Immature natural killer cell (primary cell): ENCODE results near the gene GRSF1. TPM values are rescaled to one million over a fixed set of nuclear protein-coding genes. Genes with fewer than 3 reads are reported as not detected.

Source experiments
- DNase-seq, 3 donors: peaks; one replicate each; pipeline ENCODE4 v3.0.0; 2022; ENCODE audit warnings: mixed read lengths in 1 of 3
- H3K27ac Mint-ChIP-seq, 6 donors: one replicate each; pipeline ENCODE4 v1.8.0; 2020; ENCODE audit warnings: mixed read lengths in 6 of 6, mild to moderate bottlenecking in 5 of 6, inconsistent platforms in 4 of 6, moderate library complexity in 3 of 6
- H3K27me3 Mint-ChIP-seq, 3 donors: one replicate each; pipeline ENCODE4 v1.8.0; 2020 to 2021; ENCODE audit warnings: low read depth in 3 of 3, mild to moderate bottlenecking in 3 of 3, mixed read lengths in 3 of 3, moderate library complexity in 3 of 3, inconsistent platforms in 1 of 3
- H3K36me3 Mint-ChIP-seq, 3 donors: one replicate each; pipeline ENCODE4 v1.8.0; 2020; ENCODE audit warnings: mixed read lengths in 3 of 3, inconsistent platforms in 2 of 3, mild to moderate bottlenecking in 2 of 3
- H3K4me1 Mint-ChIP-seq, 2 donors: one replicate each; pipeline ENCODE4 v1.8.0; 2020; ENCODE audit warnings: inconsistent platforms in 2 of 2, mild to moderate bottlenecking in 2 of 2, mixed read lengths in 2 of 2, moderate library complexity in 1 of 2
- H3K4me3 Mint-ChIP-seq, 5 donors: one replicate each; pipeline ENCODE4 v1.8.0; 2020; ENCODE audit warnings: mild to moderate bottlenecking in 5 of 5, mixed read lengths in 5 of 5, inconsistent platforms in 3 of 5, moderate library complexity in 3 of 5
- H3K9me3 Mint-ChIP-seq, 6 donors: one replicate each; pipeline ENCODE4 v1.8.0; 2020; ENCODE audit warnings: mild to moderate bottlenecking in 6 of 6, mixed read lengths in 6 of 6, inconsistent platforms in 4 of 6, moderate library complexity in 3 of 6
- polyA plus RNA-seq, 3 donors: library from polyadenylated mRNA; unstranded; fragments of 300-500 nt; fragmentation: Illumina TruSeq; gene quantifications; one replicate each; pipeline ENCODE4 v1.2.3, GENCODE V29; 2021

Gene GRSF1
- 10 to 100 TPM; 58.7 to 78.9 (median 61.2) TPM for polyA plus RNA-seq

GRCh38 chr4:70839589-70840093 is at the start of gene GRSF1:
GRSF1 (minus strand) TSS chr4:70839890; CDS start chr4:70839827, 63 bp downstream.
- Mint-ChIP-seq H3K4me3 (peak within 1 kb of the TSS; percentile 93 to 98 (median 96)), H3K9me3 (no peaks in the 10 kb centered on the region), H3K4me1 (peaks cover 27 to 33% of the 10 kb centered on the region in 2 donors), H3K27ac (peak within 1 kb of the TSS; percentile 94 to 98 (median 95)), H3K27me3 (peaks cover 4 to 12% (median 4%) of the 10 kb centered on the region in 3 donors), H3K36me3 (peaks cover 3 to 4% (median 4%) of the 10 kb centered on the region in 3 donors)
- DNase-seq = peak; percentile 92 to 95 (median 94)

GRCh38 chr4:70885174-70885573 is 45.5 kb upstream of the GRSF1 start:
- Mint-ChIP-seq H3K9me3 (no peaks in the 10 kb centered on the region), H3K4me1 (no peaks in the 10 kb centered on the region), H3K4me3 (no peak overlapping the region), H3K27ac (no peak overlapping the region), H3K27me3 (peaks cover 0 to 12% (median 2%) of the 10 kb centered on the region in 3 donors), H3K36me3 (no peaks in the 10 kb centered on the region)
- DNase-seq = no peak

GRCh38 chr4:70880739-70881138 is 41.0 kb upstream of the GRSF1 start:
- H3K36me3 Mint-ChIP-seq = no peaks in the 10 kb centered on the region
- H3K4me3 Mint-ChIP-seq = no peak overlapping the region
- H3K9me3 Mint-ChIP-seq = no peaks in the 10 kb centered on the region
- H3K27me3 Mint-ChIP-seq = peaks cover 0 to 3% (median 2%) of the 10 kb centered on the region in 3 donors
- no peaks in the 10 kb centered on the region for H3K4me1 Mint-ChIP-seq
- no peak overlapping the region for H3K27ac Mint-ChIP-seq
- no peak for DNase-seq

GRCh38 chr4:70877556-70877955 is 37.9 kb upstream of the GRSF1 start:
- H3K4me1 Mint-ChIP-seq = no peaks in the 10 kb centered on the region
- H3K9me3 Mint-ChIP-seq = no peaks in the 10 kb centered on the region
- H3K27ac Mint-ChIP-seq = no peak overlapping the region
- no peaks in the 10 kb centered on the region for H3K27me3 Mint-ChIP-seq
- DNase-seq = no peak
- H3K4me3 Mint-ChIP-seq = no peak overlapping the region
- H3K36me3 Mint-ChIP-seq = no peaks in the 10 kb centered on the region

- Mint-ChIP-seq H3K27me3 (no peaks in the 10 kb centered on the region), H3K36me3 (no peaks in the 10 kb centered on the region), H3K4me1 (no peaks in the 10 kb centered on the region), H3K9me3 (no peaks in the 10 kb centered on the region), H3K27ac (no peak overlapping the region), H3K4me3 (no peak overlapping the region)
- DNase-seq = no peak
Observed at GRCh38 chr4:70874268-70875156, 34.8 kb upstream of the GRSF1 start.

- H3K27ac Mint-ChIP-seq = no peak overlapping the region
- H3K36me3 Mint-ChIP-seq = no peaks in the 10 kb centered on the region
- H3K9me3 Mint-ChIP-seq = no peaks in the 10 kb centered on the region
- no peak for DNase-seq
- H3K27me3 Mint-ChIP-seq = no peaks in the 10 kb centered on the region
- no peak overlapping the region for H3K4me3 Mint-ChIP-seq
- H3K4me1 Mint-ChIP-seq = no peaks in the 10 kb centered on the region
Observed at GRCh38 chr4:70873216-70873615, 33.5 kb upstream of the GRSF1 start.

GRCh38 chr4:70868778-70869177 is 29.1 kb upstream of the GRSF1 start:
- no peaks in the 10 kb centered on the region for H3K9me3 Mint-ChIP-seq
- no peak overlapping the region for H3K27ac Mint-ChIP-seq
- H3K4me1 Mint-ChIP-seq = no peaks in the 10 kb centered on the region
- DNase-seq = no peak
- no peaks in the 10 kb centered on the region for H3K36me3 Mint-ChIP-seq
- H3K27me3 Mint-ChIP-seq = no peaks in the 10 kb centered on the region
- no peak overlapping the region for H3K4me3 Mint-ChIP-seq

GRCh38 chr4:70863099-70863790 is 23.6 kb upstream of the GRSF1 start:
- no peak overlapping the region for H3K27ac Mint-ChIP-seq
- DNase-seq = no peak
- H3K4me1 Mint-ChIP-seq = no peaks in the 10 kb centered on the region
- no peak overlapping the region for H3K4me3 Mint-ChIP-seq
- H3K36me3 Mint-ChIP-seq = no peaks in the 10 kb centered on the region
- peaks cover 0 to 2% (median 0%) of the 10 kb centered on the region in 3 donors for H3K27me3 Mint-ChIP-seq
- H3K9me3 Mint-ChIP-seq = no peaks in the 10 kb centered on the region

- H3K4me3 Mint-ChIP-seq = no peak overlapping the region
- no peak for DNase-seq
- no peaks in the 10 kb centered on the region for H3K9me3 Mint-ChIP-seq
- no peaks in the 10 kb centered on the region for H3K36me3 Mint-ChIP-seq
- H3K27ac Mint-ChIP-seq = no peak overlapping the region
- no peaks in the 10 kb centered on the region for H3K4me1 Mint-ChIP-seq
- H3K27me3 Mint-ChIP-seq = peaks cover 0 to 2% (median 0%) of the 10 kb centered on the region in 3 donors
Observed at GRCh38 chr4:70859066-70859465, 19.4 kb upstream of the GRSF1 start.

GRCh38 chr4:70858454-70858853 is 18.8 kb upstream of the GRSF1 start:
- Mint-ChIP-seq H3K4me3 (no peak overlapping the region), H3K4me1 (no peaks in the 10 kb centered on the region), H3K36me3 (no peaks in the 10 kb centered on the region), H3K27ac (no peak overlapping the region), H3K27me3 (peaks cover 0 to 2% (median 2%) of the 10 kb centered on the region in 3 donors), H3K9me3 (no peaks in the 10 kb centered on the region)
- no peak for DNase-seq

- Mint-ChIP-seq H3K4me1 (no peaks in the 10 kb centered on the region), H3K27me3 (peaks cover 0 to 2% (median 2%) of the 10 kb centered on the region in 3 donors), H3K36me3 (peaks cover 0 to 3% (median 0%) of the 10 kb centered on the region in 3 donors), H3K9me3 (no peaks in the 10 kb centered on the region), H3K4me3 (no peak overlapping the region), H3K27ac (no peak overlapping the region)
- no peak for DNase-seq
Observed at GRCh38 chr4:70855464-70855863, 15.8 kb upstream of the GRSF1 start.

- Mint-ChIP-seq H3K27me3 (peaks cover 0 to 2% (median 1%) of the 10 kb centered on the region in 3 donors), H3K4me1 (no peaks in the 10 kb centered on the region), H3K27ac (no peak overlapping the region), H3K36me3 (peaks cover 0 to 7% (median 0%) of the 10 kb centered on the region in 3 donors), H3K4me3 (no peak overlapping the region), H3K9me3 (no peaks in the 10 kb centered on the region)
- no peak for DNase-seq
Observed at GRCh38 chr4:70849291-70849690, 9.6 kb upstream of the GRSF1 start.

GRCh38 chr4:70844180-70844579 is 4.5 kb upstream of the GRSF1 start:
- DNase-seq = no peak
- peaks cover 0 to 6% (median 1%) of the 10 kb centered on the region in 3 donors for H3K27me3 Mint-ChIP-seq
- no peak overlapping the region for H3K4me3 Mint-ChIP-seq
- H3K36me3 Mint-ChIP-seq = no peaks in the 10 kb centered on the region
- H3K4me1 Mint-ChIP-seq = peaks cover 0 to 1% of the 10 kb centered on the region in 2 donors
- H3K9me3 Mint-ChIP-seq = no peaks in the 10 kb centered on the region
- no peak overlapping the region for H3K27ac Mint-ChIP-seq
